Progenitor cell of endocrine pancreas (in vitro differentiated cells): ENCODE data around the gene CST9. TPM values are rescaled to one million over a fixed set of nuclear protein-coding genes. Genes with fewer than 3 reads are reported as not detected.

Experiments used
- DNase-seq: peaks from one replicate; pipeline ENCODE4 v3.0.0; 2021; ENCODE audit warnings: low spot score; ENCODE audit not compliant: unreplicated experiment
- H3K27ac Mint-ChIP-seq: 2 replicates; pipeline ENCODE4 v1.8.0; 2021; ENCODE audit warnings: mild to moderate bottlenecking, moderate library complexity, mixed read lengths
- H3K27me3 Mint-ChIP-seq: 2 replicates; pipeline ENCODE4 v1.8.0; 2021; ENCODE audit warnings: mixed read lengths
- H3K36me3 Mint-ChIP-seq: 2 replicates; pipeline ENCODE4 v1.8.0; 2022; ENCODE audit warnings: mixed read lengths; ENCODE audit not compliant: insufficient read depth
- H3K4me1 Mint-ChIP-seq: 2 replicates; pipeline ENCODE4 v1.8.0; 2021; ENCODE audit warnings: low read depth, mixed read lengths
- H3K4me3 Mint-ChIP-seq: 2 replicates; pipeline ENCODE4 v1.8.0; 2021; ENCODE audit warnings: low read depth, mild to moderate bottlenecking, moderate library complexity, mixed read lengths
- H3K9me3 Mint-ChIP-seq: 2 replicates; pipeline ENCODE4 v1.8.0; 2021; ENCODE audit warnings: low read depth, mixed read lengths
- CTCF ChIP-seq: fragments of 200-600 bp; sonication (generic); IDR thresholded peaks from one replicate; pipeline ENCODE4 v1.5.0; 2021; ENCODE audit warnings: antibody characterized with exemption, mild to moderate bottlenecking; ENCODE audit not compliant: unreplicated experiment
- total RNA-seq: library from RNA; stranded (reverse); gene quantifications from 2 replicates; pipeline ENCODE4 v1.2.1, GENCODE V29; 2021

CST9 gene
- total RNA-seq, 1 donor from 2014 or later = not detected

GRCh38 chr20:23640671-23641667, 35.3 kb upstream of the CST9 start:
- Mint-ChIP-seq H3K36me3 (no peaks in the 10 kb centered on the region), H3K4me1 (peaks cover 12% of the 10 kb centered on the region), H3K27me3 (peaks cover 2% of the 10 kb centered on the region), H3K27ac (no peak overlapping the region), H3K9me3 (no peaks in the 10 kb centered on the region), H3K4me3 (no peak overlapping the region)
- TF ChIP-seq CTCF = no peak
- no peak for DNase-seq

- DNase-seq = no peak
- Mint-ChIP-seq H3K4me3 (no peak overlapping the region), H3K4me1 (peaks cover 14% of the 10 kb centered on the region), H3K27ac (no peak overlapping the region), H3K9me3 (no peaks in the 10 kb centered on the region), H3K27me3 (no peaks in the 10 kb centered on the region), H3K36me3 (no peaks in the 10 kb centered on the region)
- no peak for TF ChIP-seq CTCF
These were observed 34.4 kb upstream of the CST9 start for GRCh38 chr20:23640018-23640601.

GRCh38 chr20:23639490-23639958, 33.8 kb upstream of the CST9 start:
- H3K9me3 Mint-ChIP-seq = no peaks in the 10 kb centered on the region
- H3K27ac Mint-ChIP-seq = no peak overlapping the region
- H3K4me3 Mint-ChIP-seq = no peak overlapping the region
- no peak for TF ChIP-seq CTCF
- peaks cover 4% of the 10 kb centered on the region for H3K36me3 Mint-ChIP-seq
- no peak for DNase-seq
- no peaks in the 10 kb centered on the region for H3K27me3 Mint-ChIP-seq
- peaks cover 14% of the 10 kb centered on the region for H3K4me1 Mint-ChIP-seq

GRCh38 chr20:23638309-23638708, 32.6 kb upstream of the CST9 start:
- no peak for TF ChIP-seq CTCF
- Mint-ChIP-seq H3K27ac (no peak overlapping the region), H3K27me3 (no peaks in the 10 kb centered on the region), H3K9me3 (no peaks in the 10 kb centered on the region), H3K4me3 (no peak overlapping the region), H3K4me1 (peaks cover 14% of the 10 kb centered on the region), H3K36me3 (peaks cover 7% of the 10 kb centered on the region)
- no peak for DNase-seq
